ENCODE measurements around the gene KRT1. TPM values are rescaled to one million over a fixed set of nuclear protein-coding genes. Genes with fewer than 3 reads are reported as not detected.

KRT1 gene
- polyA plus RNA-seq, 1 donor from 2014 or later = not detected

DNA sequence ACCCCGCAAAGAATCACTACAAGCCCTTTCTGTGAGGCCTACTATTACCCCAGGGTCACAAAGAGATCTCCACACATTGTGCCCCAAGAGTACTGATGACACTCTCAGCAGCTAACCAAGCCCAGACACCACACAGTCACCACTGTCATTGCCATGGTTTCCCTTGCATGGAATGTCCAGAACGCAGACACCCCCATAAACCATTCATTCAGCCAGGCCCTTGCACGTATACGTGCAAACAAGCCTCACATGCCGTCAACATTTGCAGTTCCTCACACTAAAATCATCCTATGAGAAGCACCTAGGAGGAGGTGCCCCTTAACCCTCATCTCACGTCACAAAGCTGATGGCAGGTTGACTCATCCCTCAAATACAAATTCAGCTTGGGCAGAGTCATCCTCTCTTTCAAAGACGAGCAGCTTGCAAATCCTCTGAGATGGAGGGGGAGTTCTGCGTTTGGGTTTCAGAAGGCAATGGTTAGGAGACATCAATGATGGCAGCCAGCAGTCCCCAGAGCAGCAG is 40.2 kb upstream of the KRT1 start:
- Histone ChIP-seq H3K36me3 (ENCODE audit: insufficient read depth, low read length) (no peaks in the 10 kb centered on the region), H3K79me2 (replicated peaks; ENCODE audit: insufficient read depth, low read length) (no peaks in the 10 kb centered on the region), H3K4me3 (ENCODE audit: low read length) (no peak overlapping the region), H3K27ac (ENCODE audit: low read length) (no peak overlapping the region), H3K9ac (ENCODE audit: low read length) (no peak overlapping the region), H2AFZ (ENCODE audit: low read depth, low read length) (no peak overlapping the region), H3K9me3 (ENCODE audit: low read length) (no peaks in the 10 kb centered on the region), H3F3A (ENCODE audit: insufficient read depth, low read length, poor library complexity, severe bottlenecking) (no peaks in the 10 kb centered on the region), H3K9me2 (ENCODE audit: insufficient read depth, low read length) (no peaks in the 10 kb centered on the region), H4K20me1 (ENCODE audit: insufficient read depth) (no peaks in the 10 kb centered on the region), H3K4me2 (ENCODE audit: low read length) (no peak overlapping the region), H3K27me3 (ENCODE audit: insufficient read depth, low read depth, low read length) (peaks cover 7% of the 10 kb centered on the region)
- no peak for TF ChIP-seq MXI1 (conservative IDR thresholded peaks at IDR 0.05; ENCODE audit: poor library complexity, severe bottlenecking)
- TF ChIP-seq, protein P1, sequence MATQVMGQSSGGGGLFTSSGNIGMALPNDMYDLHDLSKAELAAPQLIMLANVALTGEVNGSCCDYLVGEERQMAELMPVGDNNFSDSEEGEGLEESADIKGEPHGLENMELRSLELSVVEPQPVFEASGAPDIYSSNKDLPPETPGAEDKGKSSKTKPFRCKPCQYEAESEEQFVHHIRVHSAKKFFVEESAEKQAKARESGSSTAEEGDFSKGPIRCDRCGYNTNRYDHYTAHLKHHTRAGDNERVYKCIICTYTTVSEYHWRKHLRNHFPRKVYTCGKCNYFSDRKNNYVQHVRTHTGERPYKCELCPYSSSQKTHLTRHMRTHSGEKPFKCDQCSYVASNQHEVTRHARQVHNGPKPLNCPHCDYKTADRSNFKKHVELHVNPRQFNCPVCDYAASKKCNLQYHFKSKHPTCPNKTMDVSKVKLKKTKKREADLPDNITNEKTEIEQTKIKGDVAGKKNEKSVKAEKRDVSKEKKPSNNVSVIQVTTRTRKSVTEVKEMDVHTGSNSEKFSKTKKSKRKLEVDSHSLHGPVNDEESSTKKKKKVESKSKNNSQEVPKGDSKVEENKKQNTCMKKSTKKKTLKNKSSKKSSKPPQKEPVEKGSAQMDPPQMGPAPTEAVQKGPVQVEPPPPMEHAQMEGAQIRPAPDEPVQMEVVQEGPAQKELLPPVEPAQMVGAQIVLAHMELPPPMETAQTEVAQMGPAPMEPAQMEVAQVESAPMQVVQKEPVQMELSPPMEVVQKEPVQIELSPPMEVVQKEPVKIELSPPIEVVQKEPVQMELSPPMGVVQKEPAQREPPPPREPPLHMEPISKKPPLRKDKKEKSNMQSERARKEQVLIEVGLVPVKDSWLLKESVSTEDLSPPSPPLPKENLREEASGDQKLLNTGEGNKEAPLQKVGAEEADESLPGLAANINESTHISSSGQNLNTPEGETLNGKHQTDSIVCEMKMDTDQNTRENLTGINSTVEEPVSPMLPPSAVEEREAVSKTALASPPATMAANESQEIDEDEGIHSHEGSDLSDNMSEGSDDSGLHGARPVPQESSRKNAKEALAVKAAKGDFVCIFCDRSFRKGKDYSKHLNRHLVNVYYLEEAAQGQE (IDR thresholded peaks at IDR 0.05; ENCODE audit: borderline replicate concordance) = no peak
- no peak for TF ChIP-seq EZH2 (IDR thresholded peaks at IDR 0.05; ENCODE audit: borderline replicate concordance, insufficient read depth, low read length, poor library complexity, severe bottlenecking)
- TF ChIP-seq RAD21 (conservative IDR thresholded peaks at IDR 0.05) = no peak
- TF ChIP-seq SMC3 (conservative IDR thresholded peaks at IDR 0.05; ENCODE audit: poor library complexity) = no peak
- TF ChIP-seq POLR2AphosphoS5 (IDR thresholded peaks at IDR 0.05) = no peak
- TF ChIP-seq, protein P2, sequence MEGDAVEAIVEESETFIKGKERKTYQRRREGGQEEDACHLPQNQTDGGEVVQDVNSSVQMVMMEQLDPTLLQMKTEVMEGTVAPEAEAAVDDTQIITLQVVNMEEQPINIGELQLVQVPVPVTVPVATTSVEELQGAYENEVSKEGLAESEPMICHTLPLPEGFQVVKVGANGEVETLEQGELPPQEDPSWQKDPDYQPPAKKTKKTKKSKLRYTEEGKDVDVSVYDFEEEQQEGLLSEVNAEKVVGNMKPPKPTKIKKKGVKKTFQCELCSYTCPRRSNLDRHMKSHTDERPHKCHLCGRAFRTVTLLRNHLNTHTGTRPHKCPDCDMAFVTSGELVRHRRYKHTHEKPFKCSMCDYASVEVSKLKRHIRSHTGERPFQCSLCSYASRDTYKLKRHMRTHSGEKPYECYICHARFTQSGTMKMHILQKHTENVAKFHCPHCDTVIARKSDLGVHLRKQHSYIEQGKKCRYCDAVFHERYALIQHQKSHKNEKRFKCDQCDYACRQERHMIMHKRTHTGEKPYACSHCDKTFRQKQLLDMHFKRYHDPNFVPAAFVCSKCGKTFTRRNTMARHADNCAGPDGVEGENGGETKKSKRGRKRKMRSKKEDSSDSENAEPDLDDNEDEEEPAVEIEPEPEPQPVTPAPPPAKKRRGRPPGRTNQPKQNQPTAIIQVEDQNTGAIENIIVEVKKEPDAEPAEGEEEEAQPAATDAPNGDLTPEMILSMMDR (IDR thresholded peaks at IDR 0.05; ENCODE audit: poor library complexity, severe bottlenecking) = no peak
- no peak for TF ChIP-seq TAF1 (IDR thresholded peaks at IDR 0.05; ENCODE audit: low read depth)
- no peak for TF ChIP-seq EP300 (conservative IDR thresholded peaks at IDR 0.05; ENCODE audit: poor library complexity, severe bottlenecking)

DNA sequence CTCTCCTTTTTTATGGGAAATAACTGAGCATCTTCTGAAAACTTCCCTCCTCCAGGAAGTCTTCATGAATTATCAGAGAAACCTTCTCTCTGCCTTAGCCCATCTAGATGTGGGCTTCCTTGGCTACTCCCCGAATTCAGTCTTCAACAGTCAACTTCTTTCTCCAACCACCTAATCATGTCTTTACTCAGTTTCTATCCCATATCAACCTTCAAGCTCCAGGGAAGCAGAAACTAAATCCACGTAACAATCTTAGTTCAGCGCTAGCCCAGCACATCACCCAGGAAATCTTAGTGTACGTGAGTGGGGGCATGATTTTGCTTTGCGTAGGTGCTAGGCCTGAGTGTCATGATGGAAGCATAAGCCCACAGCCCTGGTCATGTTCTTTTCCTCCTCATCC is 35.9 kb upstream of the KRT1 start:
- no peaks in the 10 kb centered on the region for H3K9me2 ChIP-seq (ENCODE audit: insufficient read depth, low read length)
- no peak overlapping the region for H3K27ac ChIP-seq (ENCODE audit: low read length)
- H3F3A ChIP-seq (ENCODE audit: insufficient read depth, low read length, poor library complexity, severe bottlenecking) = no peaks in the 10 kb centered on the region
- H3K36me3 ChIP-seq (ENCODE audit: insufficient read depth, low read length) = no peaks in the 10 kb centered on the region
- no peak overlapping the region for H3K4me2 ChIP-seq (ENCODE audit: low read length)
- no peak overlapping the region for H3K9ac ChIP-seq (ENCODE audit: low read length)
- no peaks in the 10 kb centered on the region for H4K20me1 ChIP-seq (ENCODE audit: insufficient read depth)
- no peak overlapping the region for H3K4me3 ChIP-seq (ENCODE audit: low read length)
- H2AFZ ChIP-seq (ENCODE audit: low read depth, low read length) = no peak overlapping the region
- TF ChIP-seq TAF1 (IDR thresholded peaks at IDR 0.05; ENCODE audit: low read depth) = no peak
- TF ChIP-seq EP300 (conservative IDR thresholded peaks at IDR 0.05; ENCODE audit: poor library complexity, severe bottlenecking) = no peak
- TF ChIP-seq, protein P2 (IDR thresholded peaks at IDR 0.05; ENCODE audit: poor library complexity, severe bottlenecking) = no peak
- TF ChIP-seq SMC3 (conservative IDR thresholded peaks at IDR 0.05; ENCODE audit: poor library complexity) = no peak
- TF ChIP-seq RAD21 (conservative IDR thresholded peaks at IDR 0.05) = no peak
- TF ChIP-seq, protein P1 (IDR thresholded peaks at IDR 0.05; ENCODE audit: borderline replicate concordance) = no peak
- no peak for TF ChIP-seq EZH2 (IDR thresholded peaks at IDR 0.05; ENCODE audit: borderline replicate concordance, insufficient read depth, low read length, poor library complexity, severe bottlenecking)
- TF ChIP-seq POLR2AphosphoS5 (IDR thresholded peaks at IDR 0.05) = no peak
- TF ChIP-seq MXI1 (conservative IDR thresholded peaks at IDR 0.05; ENCODE audit: poor library complexity, severe bottlenecking) = no peak
- H3K79me2 ChIP-seq (replicated peaks; ENCODE audit: insufficient read depth, low read length) = no peaks in the 10 kb centered on the region
- peaks cover 33% of the 10 kb centered on the region for H3K27me3 ChIP-seq (ENCODE audit: insufficient read depth, low read depth, low read length)
- H3K9me3 ChIP-seq (ENCODE audit: low read length) = no peaks in the 10 kb centered on the region

Measured in neural cell (in vitro differentiated cells).